ENCODE measurements around the gene RASSF7. TPM values are rescaled to one million over a fixed set of nuclear protein-coding genes. Genes with fewer than 3 reads are reported as not detected.

Gene RASSF7
- total and polyA plus RNA-seq, 10 of the 15 experiments (the other 5 are each of a cell fraction or from before 2014, with no cell fraction given) = 0.39 to 29.7 (median 13.2) TPM

- H3K9ac ChIP-seq (ENCODE audit: control insufficient read depth, insufficient read depth, low read length) = no peak overlapping the region
- ATAC-seq (no peak), DNase-seq (ENCODE audit: low read depth, low spot score) (no peak), FAIRE-seq (no peak)
- H4K20me1 ChIP-seq (ENCODE audit: control insufficient read depth, insufficient read depth) = no peaks in the 10 kb centered on the region
- ChIA-PET CTCF (interaction anchor here (1.2 kb wide), 1 partner anchor 9 kb away, joined by 3 read pairs; no protein-coding TSS in a partner anchor), POLR2A (interaction anchor here (1.0 kb wide), 1 partner anchor 18 kb away, joined by 4 read pairs; the partner anchor contains the start of gene PHRF1), SMC1A (ENCODE audit: uncharacterized antibody, unreplicated experiment) (interaction anchor here (1.2 kb wide), 1 partner anchor 168 kb away, joined by 3 read pairs; no protein-coding TSS in a partner anchor), RAD21 (ENCODE audit: unreplicated experiment) (interaction anchor here (0.9 to 1.2 kb wide), 3 partner anchors 105 to 165 kb away, joined by 3 read pairs; no protein-coding TSS in a partner anchor)
- no peaks in the 10 kb centered on the region for H3K9me3 ChIP-seq (replicated peaks; ENCODE audit: control insufficient read depth, insufficient read depth, low read length)
- peaks cover 0 to 5% of the 10 kb centered on the region in 2 experiments; a peak in 2 of 4 replicates for H3K27me3 ChIP-seq (replicated peaks in 1 of 2; ENCODE audit: control insufficient read depth in 2 of 2, insufficient read depth in 2 of 2, low read length in 1 of 2)
- no peak for TF ChIP-seq NFIC (IDR thresholded peaks at IDR 0.05; ENCODE audit: low read depth, low read length)
- no peak for TF ChIP-seq HCFC1 (IDR thresholded peaks at IDR 0.05; ENCODE audit: low read length)
- TF ChIP-seq ATF3 (IDR thresholded peaks at IDR 0.05; ENCODE audit: borderline replicate concordance, extremely low read depth, low read depth, low read length) = no peak
- no peak for TF ChIP-seq NFYB (IDR thresholded peaks at IDR 0.05; ENCODE audit: insufficient read depth, low read depth, low read length)
- TF ChIP-seq CBX5 (IDR thresholded peaks at IDR 0.05; ENCODE audit: low read depth) = no peak
- no peak for TF ChIP-seq CREB1 (IDR thresholded peaks at IDR 0.05; ENCODE audit: low read depth)
- TF ChIP-seq E4F1 (IDR thresholded peaks at IDR 0.05; ENCODE audit: borderline replicate concordance, partially characterized antibody) = no peak
- TF ChIP-seq POU2F2 (IDR thresholded peaks at IDR 0.05; ENCODE audit: borderline replicate concordance, low read depth, low read length) = no peak
- TF ChIP-seq MTA2 (IDR thresholded peaks at IDR 0.05; ENCODE audit: low read depth) = no peak
- TF ChIP-seq E2F4 (IDR thresholded peaks at IDR 0.05; ENCODE audit: low read depth, low read length) = no peak
- no peak for TF ChIP-seq ETV6 (conservative IDR thresholded peaks at IDR 0.05 in 1 of 2, IDR thresholded peaks at IDR 0.05 in 1 of 2; ENCODE audit: borderline replicate concordance in 1 of 2, low read depth in 1 of 2)
- no peak for TF ChIP-seq HDAC6 (IDR thresholded peaks at IDR 0.05; ENCODE audit: unreplicated experiment)
- H2AFZ ChIP-seq (ENCODE audit: control insufficient read depth, low read depth, low read length) = no peak overlapping the region
- no peaks in the 10 kb centered on the region for H3K36me3 ChIP-seq (ENCODE audit: control insufficient read depth in 2 of 2, insufficient read depth in 2 of 2, low read length in 1 of 2)
- H3K4me2 ChIP-seq (ENCODE audit: control insufficient read depth, insufficient read depth) = no peak overlapping the region
- peaks cover 5% of the 10 kb centered on the region for H3K79me2 ChIP-seq (ENCODE audit: control insufficient read depth, insufficient read depth, low read length)
- H3K4me1 ChIP-seq (ENCODE audit: control insufficient read depth, insufficient read depth, low read length) = peaks cover 5% of the 10 kb centered on the region
- no TSS peak for BruUV-seq (replicated peaks)
- WGBS (ENCODE audit: insufficient coverage, insufficient replicate concordance, low lambda C conversion rate, missing lambda C conversion rate) = 54% methylated on average over 22 of the region's 24 CpGs
- no peak overlapping the region for H3K27ac ChIP-seq (ENCODE audit: control insufficient read depth, insufficient read depth)
- H3K4me3 ChIP-seq = no peak overlapping the region
- in situ Hi-C loops (cut with MboI) = loop anchor here (5.0 kb wide), 1 partner anchor 155 kb away; no protein-coding TSS in a partner anchor
- intact Hi-C loops (cut with micrococcal nuclease; ENCODE audit: unreplicated experiment) = no loop called here
Measured at GRCh38 chr11:557328-558132, 3.2 kb upstream of the RASSF7 start.

Measured in GM12878 (cell line).